PFSK-1 (cell line): ENCODE measurements around the gene CDCP2.

Source experiments
- FOXP2 ChIP-seq: optimal IDR thresholded peaks from 2 replicates; pipeline ENCODE3; 2011; ENCODE audit warnings: borderline replicate concordance, control low read depth, inconsistent platforms; ENCODE audit not compliant: insufficient read depth; ENCODE audit errors: extremely low read length, extremely low read depth
- POLR2AphosphoS5 ChIP-seq: IDR thresholded peaks from 2 replicates; pipeline ENCODE4 v1.6.1; 2012; ENCODE audit warnings: low read depth, mild to moderate bottlenecking, control low read depth, low read length, moderate library complexity
- SIN3A ChIP-seq: IDR thresholded peaks from 2 replicates; pipeline ENCODE4 v1.6.1; 2012; ENCODE audit warnings: mild to moderate bottlenecking, low read length, moderate library complexity, borderline replicate concordance; ENCODE audit not compliant: insufficient read depth
- TAF1 ChIP-seq: IDR thresholded peaks from 2 replicates; pipeline ENCODE4 v1.6.1; 2012; ENCODE audit warnings: low read length, control low read depth, borderline replicate concordance; ENCODE audit not compliant: insufficient read depth
- TF ChIP-seq, protein P1 (sequence below), 2 experiments: IDR thresholded peaks; 2 replicates each; pipeline versions ENCODE4 v1.6.1 to v1.8.0; 2011 to 2012; ENCODE audit warnings: low read depth in 2 of 2, low read length in 2 of 2, control low read depth in 1 of 2, inconsistent platforms in 1 of 2, mild to moderate bottlenecking in 1 of 2, moderate library complexity in 1 of 2; ENCODE audit not compliant: insufficient read depth in 1 of 2

Gene CDCP2

DNA sequence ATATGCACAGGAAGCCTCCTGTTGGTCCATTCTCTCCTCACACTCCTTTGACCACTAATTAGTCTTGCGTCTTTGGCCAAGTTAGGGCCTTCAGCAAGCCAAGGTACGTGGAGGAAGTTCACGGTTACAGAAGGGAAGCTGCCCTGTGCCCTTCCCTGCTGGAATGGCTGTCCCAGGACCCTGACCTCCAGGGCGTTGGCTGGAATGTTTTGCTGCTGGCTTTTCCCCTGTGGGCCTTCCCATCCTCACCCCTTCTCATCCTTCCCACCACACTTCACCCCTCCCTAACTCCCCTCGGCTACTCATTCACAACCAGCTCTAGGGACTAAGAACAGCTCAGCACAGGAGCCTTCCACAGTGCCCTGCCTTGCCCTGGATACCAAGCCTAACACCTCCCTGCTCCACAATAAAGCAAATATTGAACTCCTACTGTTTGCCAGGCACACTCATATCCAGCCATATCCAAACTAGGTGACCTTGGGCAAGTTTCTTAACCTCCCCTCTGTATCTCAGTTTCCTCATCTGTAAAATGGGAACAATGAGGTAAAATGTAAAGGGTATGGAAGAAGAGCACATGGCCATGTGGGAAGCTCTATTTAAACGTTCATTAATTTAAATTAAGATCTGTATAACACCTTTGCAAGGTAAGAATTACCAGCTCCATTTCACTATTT, 8.8 kb upstream of the CDCP2 start:
- TF ChIP-seq, protein P1, sequence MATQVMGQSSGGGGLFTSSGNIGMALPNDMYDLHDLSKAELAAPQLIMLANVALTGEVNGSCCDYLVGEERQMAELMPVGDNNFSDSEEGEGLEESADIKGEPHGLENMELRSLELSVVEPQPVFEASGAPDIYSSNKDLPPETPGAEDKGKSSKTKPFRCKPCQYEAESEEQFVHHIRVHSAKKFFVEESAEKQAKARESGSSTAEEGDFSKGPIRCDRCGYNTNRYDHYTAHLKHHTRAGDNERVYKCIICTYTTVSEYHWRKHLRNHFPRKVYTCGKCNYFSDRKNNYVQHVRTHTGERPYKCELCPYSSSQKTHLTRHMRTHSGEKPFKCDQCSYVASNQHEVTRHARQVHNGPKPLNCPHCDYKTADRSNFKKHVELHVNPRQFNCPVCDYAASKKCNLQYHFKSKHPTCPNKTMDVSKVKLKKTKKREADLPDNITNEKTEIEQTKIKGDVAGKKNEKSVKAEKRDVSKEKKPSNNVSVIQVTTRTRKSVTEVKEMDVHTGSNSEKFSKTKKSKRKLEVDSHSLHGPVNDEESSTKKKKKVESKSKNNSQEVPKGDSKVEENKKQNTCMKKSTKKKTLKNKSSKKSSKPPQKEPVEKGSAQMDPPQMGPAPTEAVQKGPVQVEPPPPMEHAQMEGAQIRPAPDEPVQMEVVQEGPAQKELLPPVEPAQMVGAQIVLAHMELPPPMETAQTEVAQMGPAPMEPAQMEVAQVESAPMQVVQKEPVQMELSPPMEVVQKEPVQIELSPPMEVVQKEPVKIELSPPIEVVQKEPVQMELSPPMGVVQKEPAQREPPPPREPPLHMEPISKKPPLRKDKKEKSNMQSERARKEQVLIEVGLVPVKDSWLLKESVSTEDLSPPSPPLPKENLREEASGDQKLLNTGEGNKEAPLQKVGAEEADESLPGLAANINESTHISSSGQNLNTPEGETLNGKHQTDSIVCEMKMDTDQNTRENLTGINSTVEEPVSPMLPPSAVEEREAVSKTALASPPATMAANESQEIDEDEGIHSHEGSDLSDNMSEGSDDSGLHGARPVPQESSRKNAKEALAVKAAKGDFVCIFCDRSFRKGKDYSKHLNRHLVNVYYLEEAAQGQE (IDR thresholded peaks at IDR 0.05; ENCODE audit: insufficient read depth in 1 of 2, low read depth in 2 of 2, low read length in 2 of 2): no peak
- TF ChIP-seq TAF1 (no peak), SIN3A (no peak), POLR2AphosphoS5 (no peak), FOXP2 (no peak)

DNA sequence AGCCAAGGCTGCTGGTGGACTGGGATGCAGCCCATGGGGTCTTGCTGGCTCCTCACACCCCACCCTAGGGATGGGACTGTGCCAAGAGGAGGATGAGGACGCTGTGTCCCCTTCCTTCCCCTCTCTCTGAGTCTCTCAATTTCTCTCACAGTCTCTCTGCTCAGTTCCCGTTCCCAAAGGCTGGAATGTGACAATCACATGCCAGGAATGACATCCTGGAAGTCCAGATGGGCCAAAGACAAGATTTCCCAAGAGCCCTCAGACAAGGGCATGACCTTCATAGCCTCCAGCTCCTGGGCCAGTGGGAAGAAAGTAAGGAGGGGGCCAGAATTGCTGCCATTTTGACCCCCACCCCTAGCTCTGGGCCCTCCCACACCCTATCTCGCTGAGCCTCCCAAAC, 7.6 kb upstream of the CDCP2 start:
- TF ChIP-seq POLR2AphosphoS5 (no peak), SIN3A (no peak), TAF1 (no peak), FOXP2 (no peak)
- TF ChIP-seq, protein P1 (IDR thresholded peaks at IDR 0.05; ENCODE audit: insufficient read depth in 1 of 2, low read depth in 2 of 2, low read length in 2 of 2): no peak

DNA sequence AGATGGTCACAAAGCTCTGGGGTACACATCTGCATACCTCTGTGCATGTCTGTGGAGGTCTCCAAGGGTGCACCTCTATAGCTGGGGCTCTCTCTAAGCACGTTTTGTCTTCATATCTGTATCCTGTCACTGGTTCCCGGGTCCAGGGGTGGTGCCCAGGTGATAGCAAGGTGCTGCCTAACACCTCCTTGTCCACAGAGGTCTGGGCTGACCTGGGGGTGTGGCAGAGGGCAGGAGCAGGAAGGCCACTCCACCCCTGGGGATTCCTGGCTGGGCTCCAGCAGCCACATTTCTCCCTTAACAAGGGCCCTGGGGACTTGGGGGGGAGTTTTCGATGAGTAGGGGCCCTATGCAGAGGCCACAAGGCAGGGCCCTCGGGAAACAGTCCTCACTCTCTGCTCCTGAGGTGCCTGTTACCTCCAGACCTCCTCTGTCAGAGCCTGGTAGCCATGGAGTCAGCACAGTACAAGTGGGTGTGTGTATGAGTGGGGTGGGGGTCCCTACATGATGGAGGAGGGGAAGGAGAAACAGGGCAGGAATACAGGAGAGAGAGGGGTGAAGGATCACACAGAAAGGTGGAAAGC, 7.0 kb upstream of the CDCP2 start:
- TF ChIP-seq, protein P1 (IDR thresholded peaks at IDR 0.05; ENCODE audit: insufficient read depth in 1 of 2, low read depth in 2 of 2, low read length in 2 of 2): no peak
- TF ChIP-seq FOXP2 (no peak), SIN3A (no peak), POLR2AphosphoS5 (no peak), TAF1 (no peak)

DNA sequence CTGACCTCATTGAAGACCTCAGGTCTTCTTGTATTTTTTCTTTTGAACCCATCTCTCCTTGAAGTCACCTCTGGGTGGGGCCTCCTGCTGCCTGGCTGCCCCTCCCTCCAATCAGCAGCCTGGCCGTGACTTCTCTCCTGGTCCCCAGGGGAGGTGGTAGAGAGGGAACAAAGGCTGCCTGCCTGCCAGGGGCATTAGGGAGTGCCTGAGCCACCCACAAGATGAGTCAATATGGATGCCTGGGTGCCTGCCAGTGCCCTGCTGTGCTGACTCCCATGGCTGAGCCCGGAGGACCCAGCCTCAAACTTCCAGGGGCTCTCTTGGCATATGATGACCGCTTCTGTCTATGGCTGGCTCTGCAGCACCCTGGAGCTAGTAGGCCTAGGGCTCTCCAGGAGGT, 5.3 kb upstream of the CDCP2 start:
- TF ChIP-seq POLR2AphosphoS5 (no peak), FOXP2 (no peak), SIN3A (no peak), TAF1 (no peak)
- TF ChIP-seq, protein P1 (IDR thresholded peaks at IDR 0.05; ENCODE audit: insufficient read depth in 1 of 2, low read depth in 2 of 2, low read length in 2 of 2): no peak

DNA sequence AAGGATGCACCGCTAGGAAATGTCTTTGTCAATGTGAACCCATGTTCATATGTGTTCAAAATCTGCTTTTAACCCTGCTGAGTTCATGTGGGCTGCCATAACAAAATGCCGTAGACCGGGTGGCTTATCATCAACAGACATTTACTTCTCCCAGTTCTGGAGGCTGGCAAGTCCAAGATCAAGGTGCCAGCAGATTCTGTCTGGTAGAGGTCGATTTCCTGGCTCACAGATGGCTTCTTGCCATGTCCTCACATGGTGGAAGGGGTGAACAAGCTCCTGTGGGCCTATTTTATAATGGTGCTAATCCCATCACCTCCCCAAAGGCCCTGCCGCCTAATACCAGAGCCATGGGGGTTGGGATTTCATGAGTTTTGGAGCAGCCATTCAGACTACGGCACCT, 4.6 kb upstream of the CDCP2 start:
- TF ChIP-seq TAF1 (no peak), POLR2AphosphoS5 (no peak), SIN3A (no peak), FOXP2 (no peak)
- TF ChIP-seq, protein P1 (IDR thresholded peaks at IDR 0.05; ENCODE audit: insufficient read depth in 1 of 2, low read depth in 2 of 2, low read length in 2 of 2): no peak
